ENCODE data around the gene LRRC18.

- no peak for TF ChIP-seq FOSL1 (IDR thresholded peaks at IDR 0.05; ENCODE audit: low read depth)
- no peak for TF ChIP-seq EZH2 (IDR thresholded peaks at IDR 0.05)
- TF ChIP-seq POLR2A (IDR thresholded peaks at IDR 0.05; ENCODE audit: borderline replicate concordance, extremely low read depth, insufficient read depth, insufficient read length): no peak
- TF ChIP-seq RAD21 (IDR thresholded peaks at IDR 0.05; ENCODE audit: low read depth): no peak
- TF ChIP-seq CTCF (IDR thresholded peaks at IDR 0.05 in 2 of 3, conservative IDR thresholded peaks at IDR 0.05 in 1 of 3; ENCODE audit: borderline replicate concordance in 1 of 3, insufficient read depth in 1 of 3, low read depth in 2 of 3, low read length in 2 of 3): no peak
- no peak for TF ChIP-seq SRF (IDR thresholded peaks at IDR 0.05; ENCODE audit: low read depth)
- no peak for TF ChIP-seq JUND (IDR thresholded peaks at IDR 0.05)
- TF ChIP-seq POLR2AphosphoS5 (IDR thresholded peaks at IDR 0.05; ENCODE audit: low read depth, low read length): no peak
- TF ChIP-seq YY1 (IDR thresholded peaks at IDR 0.05; ENCODE audit: extremely low read depth, insufficient replicate concordance, low read depth, low read length): no peak
- TF ChIP-seq REST (IDR thresholded peaks at IDR 0.05; ENCODE audit: low read depth): no peak
- TF ChIP-seq CEBPB (IDR thresholded peaks at IDR 0.05; ENCODE audit: low read depth): no peak
- no peak for TF ChIP-seq ZBTB33 (IDR thresholded peaks at IDR 0.05; ENCODE audit: extremely low read depth, insufficient replicate concordance, low read length)
- TF ChIP-seq ATF3 (IDR thresholded peaks at IDR 0.05): no peak
- no peak for TF ChIP-seq EZH2phosphoT487 (IDR thresholded peaks at IDR 0.05; ENCODE audit: borderline replicate concordance)
Observed at GRCh38 chr10:48938281-48938680, 1.4 kb downstream of the LRRC18 start.

All from HCT116 (cell line).